ENCODE measurements around the gene MACROD1.

The MACROD1 gene

DNA sequence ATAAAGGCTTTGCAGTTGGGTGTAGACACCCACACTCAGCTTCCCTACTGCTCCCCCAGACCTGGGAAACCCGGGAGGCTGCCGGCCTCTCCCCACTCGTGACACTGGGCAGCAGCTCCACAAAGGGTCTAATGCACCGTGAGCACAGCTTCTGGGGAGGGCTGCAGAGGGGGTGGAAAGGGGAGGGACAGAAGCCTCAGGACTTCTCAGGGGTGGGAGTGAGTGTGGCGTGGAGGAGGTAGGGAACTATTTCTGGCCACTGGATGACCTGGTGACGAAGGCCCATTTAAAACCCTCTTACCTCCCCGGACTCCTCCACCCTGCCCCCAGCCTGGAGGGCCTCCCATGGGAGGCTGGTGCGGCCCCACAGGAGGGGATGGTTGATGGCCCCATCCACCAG is 56.6 kb downstream of the MACROD1 start:
- TF ChIP-seq, protein P1, sequence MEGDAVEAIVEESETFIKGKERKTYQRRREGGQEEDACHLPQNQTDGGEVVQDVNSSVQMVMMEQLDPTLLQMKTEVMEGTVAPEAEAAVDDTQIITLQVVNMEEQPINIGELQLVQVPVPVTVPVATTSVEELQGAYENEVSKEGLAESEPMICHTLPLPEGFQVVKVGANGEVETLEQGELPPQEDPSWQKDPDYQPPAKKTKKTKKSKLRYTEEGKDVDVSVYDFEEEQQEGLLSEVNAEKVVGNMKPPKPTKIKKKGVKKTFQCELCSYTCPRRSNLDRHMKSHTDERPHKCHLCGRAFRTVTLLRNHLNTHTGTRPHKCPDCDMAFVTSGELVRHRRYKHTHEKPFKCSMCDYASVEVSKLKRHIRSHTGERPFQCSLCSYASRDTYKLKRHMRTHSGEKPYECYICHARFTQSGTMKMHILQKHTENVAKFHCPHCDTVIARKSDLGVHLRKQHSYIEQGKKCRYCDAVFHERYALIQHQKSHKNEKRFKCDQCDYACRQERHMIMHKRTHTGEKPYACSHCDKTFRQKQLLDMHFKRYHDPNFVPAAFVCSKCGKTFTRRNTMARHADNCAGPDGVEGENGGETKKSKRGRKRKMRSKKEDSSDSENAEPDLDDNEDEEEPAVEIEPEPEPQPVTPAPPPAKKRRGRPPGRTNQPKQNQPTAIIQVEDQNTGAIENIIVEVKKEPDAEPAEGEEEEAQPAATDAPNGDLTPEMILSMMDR (conservative IDR thresholded peaks at IDR 0.05; ENCODE audit: low read depth, low read length), result no peak
- DNase-seq (ENCODE audit: low read depth), result no peak
- no peak overlapping the region for H3K4me3 ChIP-seq (ENCODE audit: low read depth, low read length)

DNA sequence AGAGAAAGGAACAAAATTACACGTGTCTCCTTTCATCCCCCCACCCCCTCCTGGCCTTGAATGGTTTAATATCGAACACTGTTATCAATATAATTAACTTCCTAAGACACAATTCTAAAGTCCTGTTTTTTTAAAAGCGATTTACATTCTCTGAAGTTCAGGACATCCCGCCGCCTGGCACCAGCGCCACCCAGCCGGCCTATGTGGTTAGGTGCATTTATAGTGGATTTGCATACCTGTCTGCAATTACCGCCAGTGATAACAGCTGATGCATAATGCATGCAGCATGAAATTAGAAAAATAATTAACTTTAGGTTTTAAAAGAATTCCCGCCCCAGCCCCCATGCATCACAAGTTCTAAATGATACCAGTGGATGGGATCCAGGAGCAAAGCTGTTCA is 58.6 kb downstream of the MACROD1 start:
- DNase-seq (ENCODE audit: low read depth), result no peak
- TF ChIP-seq, protein P1 (conservative IDR thresholded peaks at IDR 0.05; ENCODE audit: low read depth, low read length), result no peak
- H3K4me3 ChIP-seq (ENCODE audit: low read depth, low read length), result no peak overlapping the region

DNA sequence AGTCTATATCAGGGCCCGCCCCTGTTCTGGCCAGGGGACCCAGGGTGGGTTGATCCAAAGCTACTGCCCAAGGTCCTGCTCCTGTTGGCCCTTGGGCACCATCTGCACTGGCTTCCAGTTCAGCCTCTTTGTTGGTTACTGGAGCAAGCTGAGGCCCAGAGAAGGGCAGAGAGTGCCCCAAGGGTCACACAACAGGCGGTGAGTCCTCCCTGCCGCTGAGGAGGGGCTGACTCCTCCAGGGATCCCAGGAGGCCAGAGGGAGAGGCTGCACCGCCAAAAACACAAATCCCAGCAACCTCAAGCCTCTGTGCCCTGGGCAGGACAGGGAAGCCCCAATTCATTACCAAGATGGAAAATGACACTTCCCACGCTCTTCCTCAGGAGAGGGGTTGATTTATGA is 61.3 kb downstream of the MACROD1 start:
- TF ChIP-seq, protein P1 (conservative IDR thresholded peaks at IDR 0.05; ENCODE audit: low read depth, low read length), result no peak
- DNase-seq (ENCODE audit: low read depth), result no peak

DNA sequence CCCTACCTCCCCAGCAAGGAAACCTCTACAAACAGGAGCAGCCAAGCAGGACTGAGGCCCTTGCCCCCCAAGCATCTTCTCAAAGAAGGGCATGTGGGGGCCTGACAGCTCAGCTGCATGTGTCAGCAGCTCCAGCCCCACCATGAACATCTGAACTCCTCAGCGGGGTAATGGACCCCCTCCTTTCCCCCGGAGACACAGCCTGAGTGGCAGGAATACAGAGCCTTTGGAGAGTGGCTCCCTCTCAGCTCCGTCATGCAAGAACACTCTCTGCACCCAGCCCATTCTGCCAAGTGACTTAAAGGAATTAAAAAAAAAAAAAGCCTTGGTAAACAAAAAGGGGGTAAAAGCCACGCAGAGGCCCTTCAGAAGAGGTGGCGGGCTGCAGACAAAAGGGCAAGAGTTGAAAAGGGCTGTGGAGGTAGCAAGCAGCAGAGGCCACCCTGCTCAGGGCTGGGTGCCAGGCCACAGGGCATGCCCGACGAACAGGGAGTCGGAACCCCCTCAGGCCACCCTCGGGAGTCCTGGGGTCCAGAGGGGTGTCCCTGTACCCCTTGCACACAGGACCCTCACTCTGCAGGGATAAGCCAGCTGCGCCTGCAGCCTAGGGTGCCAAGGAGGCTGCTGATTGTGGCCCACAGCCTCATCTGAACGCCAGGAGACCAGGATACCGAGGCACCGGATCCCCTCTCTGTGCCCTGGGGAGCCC is 62.5 kb downstream of the MACROD1 start:
- TF ChIP-seq, protein P1 (conservative IDR thresholded peaks at IDR 0.05; ENCODE audit: low read depth, low read length), result no peak
- no peak overlapping the region for H3K4me3 ChIP-seq (ENCODE audit: low read depth, low read length)
- DNase-seq (ENCODE audit: low read depth), result no peak

More for the DNA sequence above, 61.3 kb downstream of the MACROD1 start:
- no peak overlapping the region for H3K4me3 ChIP-seq (ENCODE audit: low read depth, low read length)

DNA sequence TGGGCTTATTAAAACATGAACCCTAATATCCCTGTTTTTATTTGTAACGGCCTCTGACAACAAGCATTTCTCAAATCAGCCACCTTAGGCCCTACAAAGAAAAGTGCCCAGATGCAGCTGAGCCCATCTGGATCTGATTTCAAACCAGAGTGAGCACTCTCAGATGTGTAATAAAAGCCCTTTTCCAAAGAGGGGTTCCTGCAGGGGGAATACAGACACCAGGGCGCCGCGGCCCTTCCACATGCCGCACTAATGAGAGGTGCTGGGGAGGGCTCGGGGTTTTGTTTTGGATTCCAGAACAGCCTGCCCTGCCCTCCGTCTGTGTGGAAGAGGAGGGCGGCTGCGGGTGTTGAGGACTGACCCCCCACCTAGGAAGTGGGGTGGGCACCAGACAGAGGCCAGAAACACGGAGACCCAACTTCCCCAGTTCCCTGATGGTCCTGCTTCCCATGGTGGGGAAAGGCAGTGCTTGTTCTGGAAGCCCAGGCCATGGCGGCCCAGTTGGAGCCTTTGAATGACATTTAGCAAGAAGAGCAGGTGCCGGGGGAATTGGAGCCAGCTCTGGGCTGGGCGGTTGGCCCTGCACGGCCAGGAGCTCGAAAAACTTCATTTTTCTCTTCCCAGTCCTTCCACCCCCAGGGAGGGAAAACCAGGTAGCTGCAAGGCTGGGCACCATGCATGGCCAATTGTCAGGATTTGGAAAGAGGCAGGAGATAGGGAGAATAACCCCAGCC is 63.7 kb downstream of the MACROD1 start:
- TF ChIP-seq, protein P1 (conservative IDR thresholded peaks at IDR 0.05; ENCODE audit: low read depth, low read length), result no peak
- no peak for DNase-seq (ENCODE audit: low read depth)
- H3K4me3 ChIP-seq (ENCODE audit: low read depth, low read length), result no peak overlapping the region

DNA sequence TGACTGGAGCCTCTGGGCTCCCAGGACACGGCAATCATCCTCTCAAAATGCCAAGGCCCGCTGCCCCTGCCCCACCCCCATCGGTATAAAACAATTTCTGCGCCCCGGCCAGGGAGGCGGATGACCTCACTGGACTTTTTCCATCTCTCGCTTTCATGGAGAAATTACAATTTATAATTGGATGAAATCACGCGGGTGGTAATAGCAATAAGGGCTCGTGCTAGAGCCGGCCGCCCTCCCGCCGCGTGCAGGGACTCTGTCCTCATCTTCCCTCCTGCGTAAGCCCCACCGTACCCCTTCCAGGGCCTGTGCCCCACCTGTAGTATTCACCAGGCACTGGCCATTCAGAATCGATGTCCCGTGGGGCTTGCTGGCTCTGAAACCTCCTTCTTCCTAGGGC is 64.5 kb downstream of the MACROD1 start:
- no peak overlapping the region for H3K4me3 ChIP-seq (ENCODE audit: low read depth, low read length)
- no peak for DNase-seq (ENCODE audit: low read depth)
- TF ChIP-seq, protein P1 (conservative IDR thresholded peaks at IDR 0.05; ENCODE audit: low read depth, low read length), result no peak

Data from choroid plexus epithelial cell (primary cell).